Skeletal muscle tissue (tissue), 4 donors: Measurements from ENCODE around the gene IBTK. TPM values are rescaled to one million over a fixed set of nuclear protein-coding genes. Genes with fewer than 3 reads are reported as not detected.

Experiments
- H3K27ac ChIP-seq: one replicate; pipeline ENCODE4 v1.7.0; 2013; ENCODE audit warnings: mild to moderate bottlenecking, low read depth, low read length, inconsistent platforms
- H3K27me3 ChIP-seq, 3 donors: one replicate each; pipeline ENCODE4 v1.7.0; 2013; ENCODE audit warnings: low read length in 3 of 3; ENCODE audit not compliant: control insufficient read depth in 3 of 3, insufficient read depth in 3 of 3
- H3K36me3 ChIP-seq, 3 donors: one replicate each; pipeline ENCODE4 v1.7.0; 2013; ENCODE audit warnings: low read length in 3 of 3; ENCODE audit not compliant: control insufficient read depth in 3 of 3, insufficient read depth in 3 of 3
- H3K4me1 ChIP-seq, 3 donors: one replicate each; pipeline ENCODE4 v1.7.0; 2013; ENCODE audit warnings: low read length in 3 of 3, mild to moderate bottlenecking in 3 of 3; ENCODE audit not compliant: control insufficient read depth in 3 of 3, insufficient read depth in 3 of 3
- H3K4me3 ChIP-seq, 3 donors: one replicate each; pipeline ENCODE4 v1.7.0; 2013; ENCODE audit warnings: low read length in 3 of 3
- H3K9ac ChIP-seq, 3 donors: one replicate each; pipeline ENCODE4 v1.7.0; 2013; ENCODE audit warnings: low read length in 3 of 3, mild to moderate bottlenecking in 3 of 3, moderate library complexity in 2 of 3, low read depth in 1 of 3
- H3K9me3 ChIP-seq, 3 donors: one replicate each; pipeline ENCODE4 v1.7.0; 2013; ENCODE audit warnings: low read length in 3 of 3; ENCODE audit not compliant: control insufficient read depth in 3 of 3
- total RNA-seq: library from RNA; depleted of rRNA; stranded (reverse); fragments of >200 nt; gene quantifications from one replicate; pipeline ENCODE4 v1.2.3, GENCODE V29; 2014
- donor health status: Osteomylitis.

The IBTK gene
- total RNA-seq, 1 donor from 2014 or later: 50.1 TPM

GRCh38 chr6:82246802-82247504 is 591 bp downstream of the IBTK start:
- peaks cover 8 to 14% (median 14%) of the 10 kb centered on the region in 3 donors for H3K4me1 ChIP-seq
- H3K9ac ChIP-seq: peak overlapping the region; percentile 85 to 99 (median 94)
- peak overlapping the region; percentile 80 to 97 (median 94) for H3K4me3 ChIP-seq
- peaks cover 0 to 3% (median 3%) of the 10 kb centered on the region in 3 donors for H3K36me3 ChIP-seq
- peak overlapping the region; percentile 89 for H3K27ac ChIP-seq
- no peaks in the 10 kb centered on the region for H3K27me3 ChIP-seq
- no peaks in the 10 kb centered on the region for H3K9me3 ChIP-seq

GRCh38 chr6:82246370-82246769 is 1.2 kb downstream of the IBTK start:
- Histone ChIP-seq H3K4me3 (peak overlapping the region; percentile 80 to 97 (median 94)), H3K27me3 (no peaks in the 10 kb centered on the region), H3K9me3 (no peaks in the 10 kb centered on the region), H3K36me3 (peaks cover 0 to 3% (median 3%) of the 10 kb centered on the region in 3 donors), H3K9ac (peak overlapping the region; percentile 85 to 99 (median 94)), H3K4me1 (peaks cover 8 to 14% (median 14%) of the 10 kb centered on the region in 3 donors), H3K27ac (peak overlapping the region; percentile 89)

GRCh38 chr6:82245376-82245775 is 2.2 kb downstream of the IBTK start:
- Histone ChIP-seq H3K27me3 (no peaks in the 10 kb centered on the region), H3K36me3 (peaks cover 0 to 3% (median 3%) of the 10 kb centered on the region in 3 donors), H3K9ac (no peak overlapping the region), H3K9me3 (no peaks in the 10 kb centered on the region), H3K27ac (no peak overlapping the region), H3K4me3 (no peak overlapping the region), H3K4me1 (peaks cover 8 to 14% (median 14%) of the 10 kb centered on the region in 3 donors)

GRCh38 chr6:82243884-82244283 is 3.7 kb downstream of the IBTK start:
- peak overlapping the region; percentile 14 for H3K27ac ChIP-seq
- H3K4me1 ChIP-seq: peaks cover 8 to 14% (median 14%) of the 10 kb centered on the region in 3 donors
- no peaks in the 10 kb centered on the region for H3K27me3 ChIP-seq
- no peak overlapping the region for H3K4me3 ChIP-seq
- no peak overlapping the region for H3K9ac ChIP-seq
- H3K9me3 ChIP-seq: no peaks in the 10 kb centered on the region
- peaks cover 0 to 6% (median 3%) of the 10 kb centered on the region in 3 donors for H3K36me3 ChIP-seq

GRCh38 chr6:82240186-82240585 is 7.4 kb downstream of the IBTK start:
- Histone ChIP-seq H3K27me3 (no peaks in the 10 kb centered on the region), H3K9ac (no peak overlapping the region), H3K27ac (no peak overlapping the region), H3K4me3 (no peak overlapping the region), H3K36me3 (peaks cover 0 to 10% (median 2%) of the 10 kb centered on the region in 3 donors), H3K9me3 (no peaks in the 10 kb centered on the region), H3K4me1 (peaks cover 0 to 7% (median 3%) of the 10 kb centered on the region in 3 donors)

- Histone ChIP-seq H3K4me1 (peaks cover 0 to 7% (median 3%) of the 10 kb centered on the region in 3 donors), H3K9ac (no peak overlapping the region), H3K4me3 (no peak overlapping the region), H3K36me3 (peaks cover 0 to 12% (median 3%) of the 10 kb centered on the region in 3 donors), H3K9me3 (no peaks in the 10 kb centered on the region), H3K27me3 (no peaks in the 10 kb centered on the region), H3K27ac (no peak overlapping the region)
Measured at GRCh38 chr6:82239597-82239996, 7.9 kb downstream of the IBTK start.

GRCh38 chr6:82237013-82237412 is 10.5 kb downstream of the IBTK start:
- H3K9me3 ChIP-seq: no peaks in the 10 kb centered on the region
- no peaks in the 10 kb centered on the region for H3K27me3 ChIP-seq
- peaks cover 6 to 18% (median 12%) of the 10 kb centered on the region in 3 donors for H3K36me3 ChIP-seq

GRCh38 chr6:82227770-82228169 is 19.8 kb downstream of the IBTK start:
- H3K36me3 ChIP-seq: peaks cover 6 to 42% (median 37%) of the 10 kb centered on the region in 3 donors
- H3K27me3 ChIP-seq: no peaks in the 10 kb centered on the region
- no peaks in the 10 kb centered on the region for H3K4me1 ChIP-seq
- H3K4me3 ChIP-seq: no peak overlapping the region
- H3K9ac ChIP-seq: no peak overlapping the region
- H3K27ac ChIP-seq: no peak overlapping the region
- no peaks in the 10 kb centered on the region for H3K9me3 ChIP-seq

More at GRCh38 chr6:82237013-82237412, 10.5 kb downstream of the IBTK start:
- H3K9ac ChIP-seq: no peak overlapping the region
- H3K27ac ChIP-seq: no peak overlapping the region
- no peak overlapping the region for H3K4me3 ChIP-seq
- H3K4me1 ChIP-seq: peaks cover 0 to 7% (median 3%) of the 10 kb centered on the region in 3 donors

- peaks cover 18 to 56% (median 40%) of the 10 kb centered on the region in 3 donors for H3K36me3 ChIP-seq
Measured at GRCh38 chr6:82220167-82220566, 27.4 kb downstream of the IBTK start.

GRCh38 chr6:82217018-82217586 is 30.4 kb downstream of the IBTK start:
- Histone ChIP-seq H3K9ac (no peak overlapping the region), H3K27me3 (no peaks in the 10 kb centered on the region), H3K36me3 (peaks cover 17 to 51% (median 40%) of the 10 kb centered on the region in 3 donors), H3K9me3 (no peaks in the 10 kb centered on the region), H3K4me3 (no peak overlapping the region), H3K4me1 (no peaks in the 10 kb centered on the region), H3K27ac (no peak overlapping the region)

More at GRCh38 chr6:82220167-82220566, 27.4 kb downstream of the IBTK start:
- Histone ChIP-seq H3K4me1 (no peaks in the 10 kb centered on the region), H3K9ac (no peak overlapping the region), H3K4me3 (no peak overlapping the region), H3K27ac (no peak overlapping the region), H3K27me3 (no peaks in the 10 kb centered on the region), H3K9me3 (no peaks in the 10 kb centered on the region)
